Activated CD8-positive, alpha-beta memory T cell treated with anti-CD3 and anti-CD28 coated beads for 4 hours (primary cell): ENCODE results near the gene SENP2.

Source experiments
- DNase-seq, 2 donors: peaks; one replicate each; pipeline ENCODE4 v3.0.0-alpha.2; 2020; ENCODE audit warnings: low read depth in 2 of 2

SENP2 gene

GRCh38 chr3:185678027-185678426 lies 91.9 kb downstream of the SENP2 start:
- no peak for DNase-seq

GRCh38 chr3:185680231-185680630 lies 94.1 kb downstream of the SENP2 start:
- no peak for DNase-seq
